Right ventricle myocardium inferior (tissue), 1 donor: Measurements from ENCODE around the gene BHLHA9. TPM values are rescaled to one million over a fixed set of nuclear protein-coding genes. Genes with fewer than 3 reads are reported as not detected.

Experiments
- total RNA-seq: library from RNA; stranded (reverse); fragmentation: NEBNext Ultra II Directional; extraction: Animal tissue kit (Norgen Biotek cat#: 25700); gene quantifications from one replicate; pipeline ENCODE4 v1.2.1, GENCODE V29; 2021
- donor health status: DM: no; HTN: yes; CAD: no; lungs with severe emphysema.

Gene BHLHA9
- total RNA-seq, 1 donor from 2014 or later, result not detected

Other genes with a start within 250 kb of the BHLHA9 start
- gene ABR, start 90.5 kb upstream of the BHLHA9 start, total RNA-seq, result 147 TPM
- 2.2 TPM for gene TRARG1, start 9.2 kb downstream of the BHLHA9 start, total RNA-seq
- gene YWHAE, start 129.8 kb downstream of the BHLHA9 start, total RNA-seq, result 640 TPM
- gene CRK, start 185.8 kb downstream of the BHLHA9 start, total RNA-seq, result 43.9 TPM
- gene MYO1C, start 222.2 kb downstream of the BHLHA9 start, total RNA-seq, result 196 TPM
- gene INPP5K, start 246.2 kb downstream of the BHLHA9 start, total RNA-seq, result 35.4 TPM